PFSK-1 (cell line): ENCODE data around the gene PLXDC2.

Experiments
- FOXP2 ChIP-seq: optimal IDR thresholded peaks from 2 replicates; pipeline ENCODE3; 2011; ENCODE audit warnings: borderline replicate concordance, control low read depth, inconsistent platforms; ENCODE audit not compliant: insufficient read depth; ENCODE audit errors: extremely low read length, extremely low read depth
- POLR2AphosphoS5 ChIP-seq: IDR thresholded peaks from 2 replicates; pipeline ENCODE4 v1.6.1; 2012; ENCODE audit warnings: low read depth, mild to moderate bottlenecking, control low read depth, low read length, moderate library complexity
- SIN3A ChIP-seq: IDR thresholded peaks from 2 replicates; pipeline ENCODE4 v1.6.1; 2012; ENCODE audit warnings: mild to moderate bottlenecking, low read length, moderate library complexity, borderline replicate concordance; ENCODE audit not compliant: insufficient read depth
- TAF1 ChIP-seq: IDR thresholded peaks from 2 replicates; pipeline ENCODE4 v1.6.1; 2012; ENCODE audit warnings: low read length, control low read depth, borderline replicate concordance; ENCODE audit not compliant: insufficient read depth
- TF ChIP-seq, protein P1 (sequence below), 2 experiments: IDR thresholded peaks; 2 replicates each; pipeline versions ENCODE4 v1.6.1 to v1.8.0; 2011 to 2012; ENCODE audit warnings: low read depth in 2 of 2, low read length in 2 of 2, control low read depth in 1 of 2, inconsistent platforms in 1 of 2, mild to moderate bottlenecking in 1 of 2, moderate library complexity in 1 of 2; ENCODE audit not compliant: insufficient read depth in 1 of 2

PLXDC2 gene

DNA sequence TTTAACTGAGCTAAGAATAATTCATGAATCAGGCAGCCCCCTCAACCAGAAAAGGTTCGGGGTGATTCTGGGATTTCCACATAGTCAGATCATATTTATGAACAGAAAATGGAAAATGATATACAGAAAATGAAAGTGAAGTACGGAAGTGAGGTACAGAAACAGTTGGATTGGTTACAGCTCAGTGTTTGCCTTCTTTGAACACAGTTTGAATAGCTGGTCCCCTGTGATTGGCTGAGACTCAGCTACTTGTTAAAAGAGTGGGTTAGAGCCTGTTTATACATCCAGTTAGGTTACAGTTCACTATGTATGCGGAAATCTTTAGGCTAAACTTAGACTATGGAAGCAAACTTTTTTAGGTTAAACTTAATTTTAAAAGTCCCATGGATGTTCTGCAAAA lies 511.7 kb downstream of the PLXDC2 start:
- TF ChIP-seq FOXP2, result no peak
- TF ChIP-seq SIN3A, result no peak
- TF ChIP-seq, protein P1, sequence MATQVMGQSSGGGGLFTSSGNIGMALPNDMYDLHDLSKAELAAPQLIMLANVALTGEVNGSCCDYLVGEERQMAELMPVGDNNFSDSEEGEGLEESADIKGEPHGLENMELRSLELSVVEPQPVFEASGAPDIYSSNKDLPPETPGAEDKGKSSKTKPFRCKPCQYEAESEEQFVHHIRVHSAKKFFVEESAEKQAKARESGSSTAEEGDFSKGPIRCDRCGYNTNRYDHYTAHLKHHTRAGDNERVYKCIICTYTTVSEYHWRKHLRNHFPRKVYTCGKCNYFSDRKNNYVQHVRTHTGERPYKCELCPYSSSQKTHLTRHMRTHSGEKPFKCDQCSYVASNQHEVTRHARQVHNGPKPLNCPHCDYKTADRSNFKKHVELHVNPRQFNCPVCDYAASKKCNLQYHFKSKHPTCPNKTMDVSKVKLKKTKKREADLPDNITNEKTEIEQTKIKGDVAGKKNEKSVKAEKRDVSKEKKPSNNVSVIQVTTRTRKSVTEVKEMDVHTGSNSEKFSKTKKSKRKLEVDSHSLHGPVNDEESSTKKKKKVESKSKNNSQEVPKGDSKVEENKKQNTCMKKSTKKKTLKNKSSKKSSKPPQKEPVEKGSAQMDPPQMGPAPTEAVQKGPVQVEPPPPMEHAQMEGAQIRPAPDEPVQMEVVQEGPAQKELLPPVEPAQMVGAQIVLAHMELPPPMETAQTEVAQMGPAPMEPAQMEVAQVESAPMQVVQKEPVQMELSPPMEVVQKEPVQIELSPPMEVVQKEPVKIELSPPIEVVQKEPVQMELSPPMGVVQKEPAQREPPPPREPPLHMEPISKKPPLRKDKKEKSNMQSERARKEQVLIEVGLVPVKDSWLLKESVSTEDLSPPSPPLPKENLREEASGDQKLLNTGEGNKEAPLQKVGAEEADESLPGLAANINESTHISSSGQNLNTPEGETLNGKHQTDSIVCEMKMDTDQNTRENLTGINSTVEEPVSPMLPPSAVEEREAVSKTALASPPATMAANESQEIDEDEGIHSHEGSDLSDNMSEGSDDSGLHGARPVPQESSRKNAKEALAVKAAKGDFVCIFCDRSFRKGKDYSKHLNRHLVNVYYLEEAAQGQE (IDR thresholded peaks at IDR 0.05; ENCODE audit: insufficient read depth in 1 of 2, low read depth in 2 of 2, low read length in 2 of 2), result no peak
- no peak for TF ChIP-seq TAF1
- no peak for TF ChIP-seq POLR2AphosphoS5

DNA sequence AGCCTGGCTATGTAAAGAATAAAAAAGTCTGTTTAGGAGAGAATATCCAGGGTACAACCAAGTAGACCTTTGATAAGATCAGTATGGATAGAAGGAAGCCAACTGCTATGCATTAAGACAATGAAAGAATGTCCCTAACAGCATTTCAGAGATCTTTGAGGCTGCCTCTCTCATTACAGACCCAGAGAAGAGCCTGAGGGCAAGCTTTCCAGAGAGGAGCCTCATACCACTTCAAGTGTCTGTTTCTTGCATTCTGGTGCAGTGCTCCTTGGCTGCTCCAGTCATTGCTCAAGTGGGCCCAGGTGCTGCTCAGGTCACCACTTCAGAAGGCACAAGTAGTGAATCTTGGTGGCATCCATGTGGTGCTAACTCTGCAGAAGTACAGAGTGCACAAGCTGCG lies 514.0 kb downstream of the PLXDC2 start:
- TF ChIP-seq TAF1 (no peak), FOXP2 (no peak), POLR2AphosphoS5 (no peak), SIN3A (no peak)
- TF ChIP-seq, protein P1 (IDR thresholded peaks at IDR 0.05; ENCODE audit: insufficient read depth in 1 of 2, low read depth in 2 of 2, low read length in 2 of 2), result no peak

DNA sequence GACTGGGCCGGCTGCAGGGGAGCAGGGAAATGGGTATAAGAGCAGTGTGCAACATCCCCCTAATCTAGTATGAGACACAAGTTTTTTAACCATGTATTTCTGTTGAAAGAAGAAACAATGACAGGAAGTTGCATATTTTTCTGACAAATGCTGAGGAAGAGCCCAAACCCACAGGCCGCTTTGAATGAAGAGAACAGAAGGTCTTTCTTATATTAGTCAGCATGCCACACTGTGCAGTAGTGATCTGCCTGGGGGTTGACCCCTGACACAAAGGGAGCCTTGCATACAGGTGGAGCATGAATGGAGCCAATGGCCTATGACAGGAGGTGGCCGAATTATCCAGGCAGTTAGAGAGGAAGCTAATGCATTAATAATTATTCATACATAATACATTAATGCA lies 518.3 kb downstream of the PLXDC2 start:
- no peak for TF ChIP-seq POLR2AphosphoS5
- TF ChIP-seq, protein P1 (IDR thresholded peaks at IDR 0.05; ENCODE audit: insufficient read depth in 1 of 2, low read depth in 2 of 2, low read length in 2 of 2), result no peak
- TF ChIP-seq TAF1, result no peak
- no peak for TF ChIP-seq FOXP2
- no peak for TF ChIP-seq SIN3A
